Measurements from ENCODE around the gene SLCO6A1. TPM values are rescaled to one million over a fixed set of nuclear protein-coding genes. Genes with fewer than 3 reads are reported as not detected.

SLCO6A1 gene
- total RNA-seq, 1 donor from 2014 or later, result not detected

- Histone ChIP-seq H3K27me3 (ENCODE audit: control insufficient read depth, insufficient read depth, low read length) (no peaks in the 10 kb centered on the region), H3K36me3 (ENCODE audit: control insufficient read depth, insufficient read depth, low read length) (no peaks in the 10 kb centered on the region), H3K4me3 (ENCODE audit: low read depth, low read length) (no peak overlapping the region)
- DNase-seq (ENCODE audit: low read depth), result no peak
- TF ChIP-seq CTCF (IDR thresholded peaks at IDR 0.05; ENCODE audit: insufficient read depth, low read length, poor library complexity, severe bottlenecking), result no peak
These were observed 174.1 kb downstream of the SLCO6A1 start for GRCh38 chr5:102324714-102325113.

Other genes with a start within 250 kb of the SLCO6A1 start
- 1.1 and 1.5 TPM in 2 replicates for gene SLCO4C1, start 202.7 kb downstream of the SLCO6A1 start, total RNA-seq

Data from kidney epithelial cell (primary cell).